GM12878 (cell line): ENCODE data around the gene PPP2R5D. TPM values are rescaled to one million over a fixed set of nuclear protein-coding genes. Genes with fewer than 3 reads are reported as not detected.

Experiments
- ATAC-seq: fragments of 200-7000 bp; cut with Tn5 transposase; 3 replicates; pipeline ENCODE4 v1.9.1; 2020; ENCODE audit warnings: mild to moderate bottlenecking, moderate library complexity
- BruUV-seq: library from RNA; stranded (reverse); fragments of 400-500 nt; replicated peaks from 2 replicates; lab custom pipeline; 2021; lab: Mats Ljungman, UMichigan
- CTCF ChIA-PET: fragments of 300-600 bp; sonication (Branson Sonifier 250); formaldehyde crosslinking; extraction: SDS; loops from one replicate; lab custom pipeline; 2021; ENCODE audit warnings: inconsistent platforms; lab: Yijun Ruan, JAX
- POLR2A ChIA-PET: fragments of 350-600 bp; formaldehyde crosslinking; extraction: SDS; loops from one replicate; lab custom pipeline; 2021; ENCODE audit warnings: inconsistent platforms; lab: Charles Lee
- RAD21 ChIA-PET: fragments of 300-600 bp; sonication (Branson Sonifier 250); formaldehyde crosslinking; loops from one replicate; lab custom pipeline; 2023; ENCODE audit warnings: antibody characterized with exemption; ENCODE audit not compliant: unreplicated experiment; lab: Charles Lee
- SMC1A ChIA-PET: fragments of 300-600 bp; sonication (Branson Sonifier 250); formaldehyde crosslinking; loops from one replicate; lab custom pipeline; 2023; ENCODE audit not compliant: unreplicated experiment, uncharacterized antibody; lab: Charles Lee
- DNase-seq: peaks from one replicate; pipeline ENCODE4 v3.0.0-alpha.2; 2011; ENCODE audit warnings: low read depth, low spot score
- FAIRE-seq: peaks from 3 replicates; lab custom pipeline; 2011; peaks lifted over from hg19 to GRCh38; lab: Jason Lieb, UNC
- H2AFZ ChIP-seq: 2 replicates; pipeline ENCODE4 v1.6.0; 2011; ENCODE audit warnings: low read depth, low read length, control low read depth; ENCODE audit not compliant: control insufficient read depth
- H3K27ac ChIP-seq: 2 replicates; pipeline ENCODE4 v1.5.1; 2011; ENCODE audit warnings: control low read depth; ENCODE audit not compliant: control insufficient read depth, insufficient read depth
- H3K27me3 ChIP-seq, 2 experiments: replicated peaks in 1 of 2; 2 replicates each; pipeline versions ENCODE4 v1.6.0 to v1.6.1; 2011; ENCODE audit warnings: low read length in 1 of 2; ENCODE audit not compliant: control insufficient read depth in 2 of 2, insufficient read depth in 2 of 2
- H3K36me3 ChIP-seq, 2 experiments: 2 replicates each; pipeline ENCODE4 v1.5.1; 2011; ENCODE audit warnings: low read length in 1 of 2; ENCODE audit not compliant: control insufficient read depth in 2 of 2, insufficient read depth in 2 of 2
- H3K4me1 ChIP-seq: 2 replicates; pipeline ENCODE4 v1.6.1; 2011; ENCODE audit warnings: mild to moderate bottlenecking, low read length, moderate library complexity, mixed read lengths; ENCODE audit not compliant: control insufficient read depth, insufficient read depth
- H3K4me2 ChIP-seq: 2 replicates; pipeline ENCODE4 v1.6.0; 2011; ENCODE audit warnings: control low read depth; ENCODE audit not compliant: control insufficient read depth, insufficient read depth
- H3K4me3 ChIP-seq: fragments of 200-600 bp; sonication (generic); 2 replicates; pipeline ENCODE4 v1.5.1; 2016
- H3K79me2 ChIP-seq: 2 replicates; pipeline ENCODE4 v1.6.0; 2011; ENCODE audit warnings: low read length; ENCODE audit not compliant: control insufficient read depth, insufficient read depth
- H3K9ac ChIP-seq: 2 replicates; pipeline ENCODE4 v1.8.0; 2011; ENCODE audit warnings: low read length, control low read depth, mixed read lengths; ENCODE audit not compliant: control insufficient read depth, insufficient read depth
- H3K9me3 ChIP-seq: replicated peaks from 3 replicates; pipeline ENCODE4 v1.5.1; 2011; ENCODE audit warnings: mild to moderate bottlenecking, low read length; ENCODE audit not compliant: control insufficient read depth, insufficient read depth
- H4K20me1 ChIP-seq: 2 replicates; pipeline ENCODE4 v1.6.0; 2011; ENCODE audit not compliant: control insufficient read depth, insufficient read depth
- BACH1 ChIP-seq: fragments of 450-650 bp; IDR thresholded peaks from 2 replicates; pipeline ENCODE4 v1.6.1; 2017; ENCODE audit warnings: mild to moderate bottlenecking, borderline replicate concordance
- BMI1 ChIP-seq: fragments of 450-650 bp; IDR thresholded peaks from 2 replicates; pipeline ENCODE4 v1.6.1; 2016; ENCODE audit warnings: mild to moderate bottlenecking, moderate library complexity, borderline replicate concordance
- BRCA1 ChIP-seq: IDR thresholded peaks from 2 replicates; pipeline ENCODE4 v1.6.1; 2011; ENCODE audit warnings: low read depth, low read length, improper control_type of control experiment
- EED ChIP-seq: sonication (generic); IDR thresholded peaks from 2 replicates; pipeline ENCODE4 v1.6.1; 2016; ENCODE audit warnings: antibody characterized with exemption, low read depth
- FOXM1 ChIP-seq: IDR thresholded peaks from 2 replicates; pipeline ENCODE4 v1.6.1; 2012; ENCODE audit warnings: low read depth, mild to moderate bottlenecking, inconsistent platforms, low read length, moderate library complexity
- JUNB ChIP-seq: IDR thresholded peaks from 2 replicates; pipeline ENCODE4 v1.6.1; 2016; ENCODE audit warnings: antibody characterized with exemption, mild to moderate bottlenecking
- PML ChIP-seq: IDR thresholded peaks from 2 replicates; pipeline ENCODE4 v1.6.1; 2012; ENCODE audit warnings: low read length, inconsistent platforms
- POU2F2 ChIP-seq: IDR thresholded peaks from 3 replicates; pipeline ENCODE4 v1.6.1; 2011; ENCODE audit warnings: low read depth, mild to moderate bottlenecking, low read length, borderline replicate concordance
- SREBF1 ChIP-seq: IDR thresholded peaks from 2 replicates; pipeline ENCODE4 v1.6.1; 2012; ENCODE audit warnings: mild to moderate bottlenecking, low read length
- TCF3 ChIP-seq: IDR thresholded peaks from 2 replicates; pipeline ENCODE4 v1.6.1; 2012; ENCODE audit warnings: low read depth, mild to moderate bottlenecking, low read length, borderline replicate concordance; ENCODE audit not compliant: insufficient read depth
- WGBS: methylation state at CpG from one replicate; pipeline ENCODE4 v1.1.6; 2016; ENCODE audit warnings: low lambda C conversion rate; ENCODE audit not compliant: insufficient replicate concordance, insufficient coverage; ENCODE audit errors: missing lambda C conversion rate; 5-methylcytosine and 5-hydroxymethylcytosine counted together
- in situ Hi-C: fragments of 300-500 bp; cut with MboI; formaldehyde crosslinking; loops from 9 replicates; pipeline ENCODE4 v1.14.3; 2018; ENCODE audit warnings: mixed read lengths
- intact Hi-C: fragments of 100-400 bp; cut with micrococcal nuclease; formaldehyde crosslinking; loops from one replicate; pipeline ENCODE4 v1.14.2; 2022; ENCODE audit not compliant: unreplicated experiment
- polyA plus RNA-seq, 11 experiments: library from polyadenylated mRNA; depleted of rRNA in 4 of 11; unstranded in 6 of 11; stranded (reverse) in 5 of 11; fragments of >200 nt; fragmentation: Nextera tagmentation in 4 of 11; fragmentation: Illumina TruSeq in 1 of 11; extraction: Ambion mirVana in 4 of 11; extraction: Trizol in 1 of 11; gene quantifications; 1 replicate in 1 of 11; 2 replicates in 10 of 11; pipeline versions ENCODE4 v1.2.1 to v1.2.3, GENCODE V29; 2011 to 2016; ENCODE audit warnings: inconsistent platforms in 2 of 11, missing spikeins in 2 of 11, low read depth in 1 of 11
- total RNA-seq, 4 experiments: library from RNA; depleted of rRNA in 3 of 4; stranded (reverse); fragments of >200 nt in 3 of 4; fragmentation: Illumina TruSeq in 1 of 4; extraction: Trizol in 1 of 4; gene quantifications; 2 replicates each; pipeline versions ENCODE4 v1.2.1 to v1.2.3, GENCODE V29; 2013 to 2021
- TF ChIP-seq, protein P1 (sequence below): fragments of 450-650 bp; IDR thresholded peaks from 2 replicates; pipeline ENCODE4 v1.6.1; 2017; ENCODE audit warnings: mild to moderate bottlenecking, low read depth, inconsistent platforms; ENCODE audit not compliant: poor library complexity, severe bottlenecking
- TF ChIP-seq, protein P2 (sequence below): fragments of 450-650 bp; IDR thresholded peaks from 2 replicates; pipeline ENCODE4 v1.6.1; 2016; ENCODE audit warnings: mild to moderate bottlenecking

The PPP2R5D gene
- total and polyA plus RNA-seq, 10 of the 15 experiments (the other 5 are each of a cell fraction or from before 2014, with no cell fraction given), result 1.5 to 59.0 (median 32.0) TPM

DNA sequence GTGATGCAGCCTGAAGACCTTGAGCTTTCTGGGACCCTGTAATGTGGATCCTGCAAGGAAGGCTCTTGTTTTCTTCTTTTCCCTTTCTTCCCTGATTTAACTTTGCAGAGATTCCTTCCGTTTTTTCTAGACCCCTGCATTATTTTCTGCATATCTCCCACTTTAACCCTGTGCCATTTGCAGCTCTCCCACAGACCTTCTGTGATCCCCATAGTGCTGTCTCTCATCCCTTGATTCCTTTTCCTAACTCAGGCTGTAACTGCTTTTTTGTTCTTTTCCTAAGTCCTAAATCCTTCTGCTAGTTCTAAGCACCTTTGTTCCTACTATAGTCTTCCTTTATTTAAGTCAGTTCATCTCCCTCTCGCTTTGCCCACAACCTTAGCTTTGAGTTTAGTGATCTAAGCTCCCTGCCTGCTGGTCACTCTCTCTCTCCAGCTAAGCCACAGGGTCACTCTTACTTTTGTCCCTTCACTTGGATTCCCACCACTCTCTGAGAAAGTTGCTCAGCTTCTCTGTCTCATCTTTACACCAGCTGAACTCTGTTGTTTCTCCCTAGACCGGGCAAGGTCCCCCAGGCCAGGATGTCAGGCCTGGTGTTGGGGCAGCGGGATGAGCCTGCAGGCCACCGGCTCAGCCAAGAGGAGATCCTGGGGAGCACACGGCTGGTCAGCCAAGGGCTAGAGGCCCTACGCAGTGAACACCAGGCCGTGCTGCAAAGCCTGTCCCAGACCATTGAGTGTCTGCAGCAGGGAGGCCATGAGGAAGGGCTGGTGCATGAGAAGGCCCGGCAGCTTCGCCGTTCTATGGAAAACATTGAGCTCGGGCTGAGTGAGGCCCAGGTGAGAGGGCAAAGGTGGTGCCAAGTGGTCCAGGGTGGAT is 76.6 kb downstream of the PPP2R5D start:
- POLR2A ChIA-PET, result interaction anchor here (0.5 to 2.0 kb wide), 3 partner anchors 47 to 90 kb away, joined by 3 to 19 read pairs (median 3); partner anchors contain the start of genes KLHDC3, MEA1 and PPP2R5D
- Histone ChIP-seq H2AFZ (no peak overlapping the region), H3K4me1 (peaks cover 3% of the 10 kb centered on the region; the same call in 1 of the 2 replicates), H3K79me2 (peaks cover 15% of the 10 kb centered on the region), H3K9ac (no peak overlapping the region), H4K20me1 (no peaks in the 10 kb centered on the region), H3K36me3 (no peaks in the 10 kb centered on the region; a peak in 1 of 4 replicates), H3K4me3 (no peak overlapping the region), H3K27me3 (no peaks in the 10 kb centered on the region), H3K4me2 (no peak overlapping the region; the same call in 1 of the 2 replicates), H3K27ac (no peak overlapping the region), H3K9me3 (no peaks in the 10 kb centered on the region)
- intact Hi-C loops (no loop called here), in situ Hi-C loops (no loop called here)
- no TSS peak for BruUV-seq
- SMC1A ChIA-PET, result interaction anchor here (0.6 to 1.4 kb wide), 2 partner anchors 148 to 177 kb away, joined by 3 read pairs; no protein-coding TSS in a partner anchor
- RAD21 ChIA-PET, result interaction anchor here (0.8 to 3.0 kb wide), 4 partner anchors 8 to 83 kb away, joined by 3 to 16 read pairs (median 4); partner anchors contain the start of genes KLHDC3 and MEA1
- CTCF ChIA-PET, result interaction anchor here (1.4 kb wide), 1 partner anchor 83 kb away, joined by 4 read pairs; no protein-coding TSS in a partner anchor
- no peak for FAIRE-seq
- no peak for ATAC-seq
- no peak for DNase-seq
- 67% methylated on average over 12 of the region's 12 CpGs for WGBS
- TF ChIP-seq, protein P1, sequence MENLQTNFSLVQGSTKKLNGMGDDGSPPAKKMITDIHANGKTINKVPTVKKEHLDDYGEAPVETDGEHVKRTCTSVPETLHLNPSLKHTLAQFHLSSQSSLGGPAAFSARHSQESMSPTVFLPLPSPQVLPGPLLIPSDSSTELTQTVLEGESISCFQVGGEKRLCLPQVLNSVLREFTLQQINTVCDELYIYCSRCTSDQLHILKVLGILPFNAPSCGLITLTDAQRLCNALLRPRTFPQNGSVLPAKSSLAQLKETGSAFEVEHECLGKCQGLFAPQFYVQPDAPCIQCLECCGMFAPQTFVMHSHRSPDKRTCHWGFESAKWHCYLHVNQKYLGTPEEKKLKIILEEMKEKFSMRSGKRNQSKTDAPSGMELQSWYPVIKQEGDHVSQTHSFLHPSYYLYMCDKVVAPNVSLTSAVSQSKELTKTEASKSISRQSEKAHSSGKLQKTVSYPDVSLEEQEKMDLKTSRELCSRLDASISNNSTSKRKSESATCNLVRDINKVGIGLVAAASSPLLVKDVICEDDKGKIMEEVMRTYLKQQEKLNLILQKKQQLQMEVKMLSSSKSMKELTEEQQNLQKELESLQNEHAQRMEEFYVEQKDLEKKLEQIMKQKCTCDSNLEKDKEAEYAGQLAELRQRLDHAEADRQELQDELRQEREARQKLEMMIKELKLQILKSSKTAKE, result no peak
- TF ChIP-seq EED (no peak), PML (no peak), JUNB (no peak), BACH1 (no peak), SREBF1 (no peak), BRCA1 (no peak), TCF3 (no peak), POU2F2 (no peak), BMI1 (no peak), FOXM1 (no peak)
- TF ChIP-seq, protein P2, sequence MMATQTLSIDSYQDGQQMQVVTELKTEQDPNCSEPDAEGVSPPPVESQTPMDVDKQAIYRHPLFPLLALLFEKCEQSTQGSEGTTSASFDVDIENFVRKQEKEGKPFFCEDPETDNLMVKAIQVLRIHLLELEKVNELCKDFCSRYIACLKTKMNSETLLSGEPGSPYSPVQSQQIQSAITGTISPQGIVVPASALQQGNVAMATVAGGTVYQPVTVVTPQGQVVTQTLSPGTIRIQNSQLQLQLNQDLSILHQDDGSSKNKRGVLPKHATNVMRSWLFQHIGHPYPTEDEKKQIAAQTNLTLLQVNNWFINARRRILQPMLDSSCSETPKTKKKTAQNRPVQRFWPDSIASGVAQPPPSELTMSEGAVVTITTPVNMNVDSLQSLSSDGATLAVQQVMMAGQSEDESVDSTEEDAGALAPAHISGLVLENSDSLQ, result no peak
